Body of pancreas (tissue), 4 donors: ENCODE measurements around the gene ODAD4.
"Not testable (repeated sequence)": the region's sequence is repeated elsewhere in the genome, so short reads cannot be mapped to it uniquely, and the experiment has no call there.

ENCODE experiments used
- POLR2A ChIP-seq, 3 donors: fragments of 450-650 bp; IDR thresholded peaks; one replicate each; pipeline ENCODE4 v1.6.1; 2016; ENCODE audit warnings: antibody characterized with exemption in 3 of 3, mild to moderate bottlenecking in 2 of 3
- TF ChIP-seq, protein P1 (sequence below), 7 experiments: fragments of 450-650 bp in 4 of 7; fragments of 200-600 bp in 3 of 7; sonication (generic) in 3 of 7; IDR thresholded peaks; one replicate each; pipeline ENCODE4 v1.5.1; 2016 to 2019; ENCODE audit warnings: antibody characterized with exemption in 7 of 7

DNA sequence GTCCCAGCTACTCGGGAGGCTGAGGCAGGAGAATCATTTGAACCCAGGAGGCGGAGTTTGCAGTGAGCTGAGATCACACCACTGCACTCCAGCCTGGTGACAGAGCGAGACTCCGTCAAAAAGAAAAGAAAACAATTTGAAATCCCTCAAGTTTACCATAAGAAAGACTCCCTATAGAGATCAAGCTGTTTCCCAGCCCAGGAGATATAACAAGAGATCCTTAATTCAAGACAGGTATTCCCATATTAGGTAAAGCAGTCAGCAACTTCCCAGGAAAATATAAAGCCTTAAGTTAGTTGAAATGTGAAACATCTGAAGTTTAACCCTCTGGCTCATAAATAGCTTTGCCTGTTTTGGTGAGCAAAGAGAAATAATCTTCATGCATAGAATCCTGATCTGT lies 81.9 kb downstream of the ODAD4 start:
- TF ChIP-seq, protein P1, sequence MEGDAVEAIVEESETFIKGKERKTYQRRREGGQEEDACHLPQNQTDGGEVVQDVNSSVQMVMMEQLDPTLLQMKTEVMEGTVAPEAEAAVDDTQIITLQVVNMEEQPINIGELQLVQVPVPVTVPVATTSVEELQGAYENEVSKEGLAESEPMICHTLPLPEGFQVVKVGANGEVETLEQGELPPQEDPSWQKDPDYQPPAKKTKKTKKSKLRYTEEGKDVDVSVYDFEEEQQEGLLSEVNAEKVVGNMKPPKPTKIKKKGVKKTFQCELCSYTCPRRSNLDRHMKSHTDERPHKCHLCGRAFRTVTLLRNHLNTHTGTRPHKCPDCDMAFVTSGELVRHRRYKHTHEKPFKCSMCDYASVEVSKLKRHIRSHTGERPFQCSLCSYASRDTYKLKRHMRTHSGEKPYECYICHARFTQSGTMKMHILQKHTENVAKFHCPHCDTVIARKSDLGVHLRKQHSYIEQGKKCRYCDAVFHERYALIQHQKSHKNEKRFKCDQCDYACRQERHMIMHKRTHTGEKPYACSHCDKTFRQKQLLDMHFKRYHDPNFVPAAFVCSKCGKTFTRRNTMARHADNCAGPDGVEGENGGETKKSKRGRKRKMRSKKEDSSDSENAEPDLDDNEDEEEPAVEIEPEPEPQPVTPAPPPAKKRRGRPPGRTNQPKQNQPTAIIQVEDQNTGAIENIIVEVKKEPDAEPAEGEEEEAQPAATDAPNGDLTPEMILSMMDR (IDR thresholded peaks at IDR 0.05): not testable (repeated sequence)
- TF ChIP-seq POLR2A (IDR thresholded peaks at IDR 0.05): not testable (repeated sequence)
